Measurements from ENCODE around the gene PLCB2. TPM values are rescaled to one million over a fixed set of nuclear protein-coding genes. Genes with fewer than 3 reads are reported as not detected.
A peak's percentile ranks its signal among the peaks of the same experiment; 100 is the strongest.

PLCB2 gene
- total and polyA plus RNA-seq, 7 experiments from 2014 or later: 19.8 to 359 (median 181) TPM

- Histone ChIP-seq H3K36me3 (ENCODE audit: control insufficient read depth in 2 of 3, insufficient read depth in 3 of 3, low read length in 3 of 3) (no peaks in the 10 kb centered on the region), H3K4me1 (ENCODE audit: control insufficient read depth in 2 of 2, insufficient read depth in 2 of 2, low read length in 2 of 2) (peaks cover 4 to 21% of the 10 kb centered on the region in 2 donors), H3K4me3 (ENCODE audit: low read length) (no peak overlapping the region), H3K9me3 (ENCODE audit: control insufficient read depth in 2 of 3, low read length in 3 of 3) (no peaks in the 10 kb centered on the region), H3K27me3 (ENCODE audit: control insufficient read depth in 2 of 2, insufficient read depth in 2 of 2, low read length in 2 of 2) (no peaks in the 10 kb centered on the region), H3K27ac (ENCODE audit: low read depth, low read length) (no peak overlapping the region)
- peaks cover 0 to 5% (median 0%) of the 10 kb centered on the region in 5 donors for H3K27me3 Mint-ChIP-seq
- H3K36me3 Mint-ChIP-seq: peaks cover 0 to 14% (median 0%) of the 10 kb centered on the region in 5 donors
- POLR2A ChIA-PET: no interaction called here
- H3K4me1 Mint-ChIP-seq: peaks cover 7 to 51% (median 40%) of the 10 kb centered on the region in 7 donors
- ATAC-seq: no peak
- DNase-seq: no peak
- CTCF ChIA-PET: interaction anchor here (1.2 to 4.5 kb wide), 4 partner anchors 10 to 95 kb away, joined by 3 to 21 read pairs (median 6); partner anchors contain the start of gene PLCB2
- intact Hi-C loops (cut with micrococcal nuclease): no loop called here
- H3K4me3 Mint-ChIP-seq: no peak overlapping the region
- peak overlapping the region in 1 of 9 donors; percentile 42 for H3K27ac Mint-ChIP-seq
- H3K9me3 Mint-ChIP-seq: peaks cover 0 to 1% (median 0%) of the 10 kb centered on the region in 11 donors
Observed at GRCh38 chr15:40329804-40330203, 22.1 kb upstream of the PLCB2 start.

GRCh38 chr15:40328751-40329150 is 21.0 kb upstream of the PLCB2 start:
- Histone ChIP-seq H3K27me3 (ENCODE audit: control insufficient read depth in 2 of 2, insufficient read depth in 2 of 2, low read length in 2 of 2) (no peaks in the 10 kb centered on the region), H3K9me3 (ENCODE audit: control insufficient read depth in 2 of 3, low read length in 3 of 3) (no peaks in the 10 kb centered on the region), H3K4me3 (ENCODE audit: low read length) (no peak overlapping the region), H3K4me1 (ENCODE audit: control insufficient read depth in 2 of 2, insufficient read depth in 2 of 2, low read length in 2 of 2) (peaks cover 7 to 14% of the 10 kb centered on the region in 2 donors), H3K36me3 (ENCODE audit: control insufficient read depth in 2 of 3, insufficient read depth in 3 of 3, low read length in 3 of 3) (no peaks in the 10 kb centered on the region), H3K27ac (ENCODE audit: low read depth, low read length) (no peak overlapping the region)
- ATAC-seq: no peak
- Mint-ChIP-seq H3K27ac (no peak overlapping the region), H3K9me3 (no peaks in the 10 kb centered on the region), H3K4me3 (peak overlapping the region in 1 of 10 donors; percentile 3), H3K4me1 (peaks cover 8 to 43% (median 36%) of the 10 kb centered on the region in 7 donors), H3K27me3 (peaks cover 0 to 5% (median 0%) of the 10 kb centered on the region in 5 donors), H3K36me3 (peaks cover 0 to 14% (median 0%) of the 10 kb centered on the region in 5 donors)
- POLR2A ChIA-PET: interaction anchor here (1.7 to 4.9 kb wide), 2 partner anchors 16 to 20 kb away, joined by 4 to 35 read pairs; partner anchors contain the start of gene PLCB2
- DNase-seq: no peak
- intact Hi-C loops (cut with micrococcal nuclease): no loop called here
- CTCF ChIA-PET: interaction anchor here (1.5 to 5.0 kb wide), 5 partner anchors 9 to 54 kb away, joined by 5 to 38 read pairs (median 9); partner anchors contain the start of genes CCDC9B and PLCB2

- POLR2A ChIA-PET: interaction anchor here (1.0 to 4.9 kb wide), 3 partner anchors 16 to 23 kb away, joined by 3 to 35 read pairs (median 4); partner anchors contain the start of gene PLCB2
- intact Hi-C loops (cut with micrococcal nuclease): no loop called here
Observed at GRCh38 chr15:40328176-40328575, 20.4 kb upstream of the PLCB2 start.

GRCh38 chr15:40327457-40327856 is 19.7 kb upstream of the PLCB2 start:
- H3K27me3 ChIP-seq (ENCODE audit: control insufficient read depth in 2 of 2, insufficient read depth in 2 of 2, low read length in 2 of 2): no peaks in the 10 kb centered on the region
- ChIA-PET POLR2A (interaction anchor here (1.0 to 4.9 kb wide), 4 partner anchors 8 to 108 kb away, joined by 3 to 35 read pairs (median 12); partner anchors contain the start of gene PLCB2), CTCF (interaction anchor here (0.8 to 5.0 kb wide), 4 partner anchors 10 to 48 kb away, joined by 3 to 38 read pairs (median 18); partner anchors contain the start of gene PLCB2)
- no peaks in the 10 kb centered on the region for H3K36me3 ChIP-seq (ENCODE audit: control insufficient read depth in 2 of 3, insufficient read depth in 3 of 3, low read length in 3 of 3)
- Mint-ChIP-seq H3K4me3 (no peak overlapping the region), H3K4me1 (peaks cover 8 to 41% (median 35%) of the 10 kb centered on the region in 7 donors), H3K36me3 (peaks cover 0 to 14% (median 0%) of the 10 kb centered on the region in 5 donors), H3K27me3 (peaks cover 0 to 7% (median 0%) of the 10 kb centered on the region in 5 donors), H3K27ac (no peak overlapping the region), H3K9me3 (no peaks in the 10 kb centered on the region)
- ATAC-seq (no peak), DNase-seq (no peak)
- intact Hi-C loops (cut with micrococcal nuclease): no loop called here
- peaks cover 13 to 15% of the 10 kb centered on the region in 2 donors for H3K4me1 ChIP-seq (ENCODE audit: control insufficient read depth in 2 of 2, insufficient read depth in 2 of 2, low read length in 2 of 2)
- no peak overlapping the region for H3K4me3 ChIP-seq (ENCODE audit: low read length)
- no peak overlapping the region for H3K27ac ChIP-seq (ENCODE audit: low read depth, low read length)
- no peaks in the 10 kb centered on the region for H3K9me3 ChIP-seq (ENCODE audit: control insufficient read depth in 2 of 3, low read length in 3 of 3)

More at GRCh38 chr15:40328176-40328575, 20.4 kb upstream of the PLCB2 start:
- Histone ChIP-seq H3K27me3 (ENCODE audit: control insufficient read depth in 2 of 2, insufficient read depth in 2 of 2, low read length in 2 of 2) (no peaks in the 10 kb centered on the region), H3K27ac (ENCODE audit: low read depth, low read length) (no peak overlapping the region), H3K9me3 (ENCODE audit: control insufficient read depth in 2 of 3, low read length in 3 of 3) (no peaks in the 10 kb centered on the region), H3K4me3 (ENCODE audit: low read length) (no peak overlapping the region), H3K4me1 (ENCODE audit: control insufficient read depth in 2 of 2, insufficient read depth in 2 of 2, low read length in 2 of 2) (peaks cover 7 to 11% of the 10 kb centered on the region in 2 donors), H3K36me3 (ENCODE audit: control insufficient read depth in 2 of 3, insufficient read depth in 3 of 3, low read length in 3 of 3) (no peaks in the 10 kb centered on the region)
- Mint-ChIP-seq H3K4me1 (peaks cover 8 to 41% (median 35%) of the 10 kb centered on the region in 7 donors), H3K4me3 (no peak overlapping the region), H3K36me3 (peaks cover 0 to 14% (median 0%) of the 10 kb centered on the region in 5 donors), H3K9me3 (no peaks in the 10 kb centered on the region), H3K27me3 (peaks cover 0 to 6% (median 0%) of the 10 kb centered on the region in 5 donors), H3K27ac (no peak overlapping the region)
- CTCF ChIA-PET: interaction anchor here (0.8 to 5.0 kb wide), 6 partner anchors 9 to 54 kb away, joined by 3 to 38 read pairs (median 7); partner anchors contain the start of genes CCDC9B and PLCB2
- DNase-seq (no peak), ATAC-seq (no peak)

GRCh38 chr15:40325700-40326099 is 18.0 kb upstream of the PLCB2 start:
- ChIA-PET CTCF (interaction anchor here (0.7 to 5.0 kb wide), 8 partner anchors 8 to 488 kb away, joined by 3 to 38 read pairs (median 5); no protein-coding TSS in a partner anchor), POLR2A (interaction anchor here (0.7 to 4.9 kb wide), 6 partner anchors 10 to 131 kb away, joined by 4 to 35 read pairs (median 8); partner anchors contain the start of genes KNSTRN and PLCB2)
- intact Hi-C loops (cut with micrococcal nuclease): loop anchor here in 1 of 2 donors (2.0 kb wide), 1 partner anchor 33 kb away; the partner anchor contains the start of gene DISP2
- Mint-ChIP-seq H3K36me3 (peaks cover 0 to 11% (median 0%) of the 10 kb centered on the region in 5 donors), H3K9me3 (no peaks in the 10 kb centered on the region), H3K4me3 (peak overlapping the region in 7 of 10 donors; percentile 12 to 88 (median 69)), H3K4me1 (peaks cover 15 to 56% (median 47%) of the 10 kb centered on the region in 7 donors), H3K27ac (no peak overlapping the region), H3K27me3 (peaks cover 0 to 7% (median 0%) of the 10 kb centered on the region in 5 donors)
- Histone ChIP-seq H3K4me3 (ENCODE audit: low read length) (no peak overlapping the region), H3K36me3 (ENCODE audit: control insufficient read depth in 2 of 3, insufficient read depth in 3 of 3, low read length in 3 of 3) (no peaks in the 10 kb centered on the region), H3K9me3 (ENCODE audit: control insufficient read depth in 2 of 3, low read length in 3 of 3) (no peaks in the 10 kb centered on the region), H3K27me3 (ENCODE audit: control insufficient read depth in 2 of 2, insufficient read depth in 2 of 2, low read length in 2 of 2) (no peaks in the 10 kb centered on the region), H3K27ac (ENCODE audit: low read depth, low read length) (no peak overlapping the region), H3K4me1 (ENCODE audit: control insufficient read depth in 2 of 2, insufficient read depth in 2 of 2, low read length in 2 of 2) (peaks cover 15% of the 10 kb centered on the region in 2 donors)
- DNase-seq (no peak), ATAC-seq (no peak)

GRCh38 chr15:40325188-40325587 is 17.5 kb upstream of the PLCB2 start:
- Mint-ChIP-seq H3K27me3 (peaks cover 0 to 10% (median 0%) of the 10 kb centered on the region in 5 donors), H3K27ac (peak overlapping the region in 4 of 9 donors; percentile 28 to 78 (median 54)), H3K9me3 (no peaks in the 10 kb centered on the region), H3K4me3 (peak overlapping the region; percentile 69 to 88 (median 84)), H3K4me1 (peaks cover 17 to 56% (median 47%) of the 10 kb centered on the region in 7 donors), H3K36me3 (peaks cover 0 to 11% (median 0%) of the 10 kb centered on the region in 5 donors)
- ATAC-seq (no peak), DNase-seq (no peak)
- Histone ChIP-seq H3K27me3 (ENCODE audit: control insufficient read depth in 2 of 2, insufficient read depth in 2 of 2, low read length in 2 of 2) (no peaks in the 10 kb centered on the region), H3K4me1 (ENCODE audit: control insufficient read depth in 2 of 2, insufficient read depth in 2 of 2, low read length in 2 of 2) (peaks cover 15% of the 10 kb centered on the region in 2 donors), H3K36me3 (ENCODE audit: control insufficient read depth in 2 of 3, insufficient read depth in 3 of 3, low read length in 3 of 3) (no peaks in the 10 kb centered on the region), H3K4me3 (ENCODE audit: low read length) (no peak overlapping the region), H3K9me3 (ENCODE audit: control insufficient read depth in 2 of 3, low read length in 3 of 3) (no peaks in the 10 kb centered on the region), H3K27ac (ENCODE audit: low read depth, low read length) (no peak overlapping the region)
- ChIA-PET CTCF (interaction anchor here (0.7 to 5.0 kb wide), 9 partner anchors 9 to 488 kb away, joined by 3 to 38 read pairs (median 4); no protein-coding TSS in a partner anchor), POLR2A (interaction anchor here (0.7 to 4.9 kb wide), 7 partner anchors 9 to 131 kb away, joined by 3 to 35 read pairs (median 6); partner anchors contain the start of genes KNSTRN and PLCB2)
- intact Hi-C loops (cut with micrococcal nuclease): loop anchor here in 1 of 2 donors (2.0 kb wide), 1 partner anchor 34 kb away; the partner anchor contains the start of gene DISP2
